GM18498 (cell line): ENCODE measurements around the gene RBBP5.
A peak's percentile ranks its signal among the peaks of the same experiment; 100 is the strongest.
"Not testable (repeated sequence)": the region's sequence is repeated elsewhere in the genome, so short reads cannot be mapped to it uniquely, and the experiment has no call there.

Source experiments
- ATAC-seq: cut with Tn5 transposase; IDR thresholded peaks from one replicate; pipeline ENCODE4 v1.9.1; 2021; ENCODE audit warnings: mild to moderate bottlenecking, moderate library complexity; ENCODE audit not compliant: unreplicated experiment

The RBBP5 gene

GRCh38 chr1:205121660-205122488 is at the start of gene RBBP5:
Gene RBBP5 (minus strand): TSS chr1:205121978. CDS start chr1:205121873, 105 bp downstream.
- ATAC-seq: peak; percentile 91

GRCh38 chr1:205171369-205171768 is 49.6 kb upstream of the RBBP5 start:
- no peak for ATAC-seq

GRCh38 chr1:205170532-205171269 is 48.9 kb upstream of the RBBP5 start:
- ATAC-seq: no peak

- no peak for ATAC-seq
Observed at GRCh38 chr1:205169248-205169647, 47.5 kb upstream of the RBBP5 start.

- ATAC-seq: no peak
Observed at GRCh38 chr1:205168291-205168690, 46.5 kb upstream of the RBBP5 start.

- ATAC-seq: no peak
Observed at GRCh38 chr1:205162301-205162700, 40.5 kb upstream of the RBBP5 start.

GRCh38 chr1:205161076-205161475 is 39.3 kb upstream of the RBBP5 start:
- ATAC-seq: no peak

- ATAC-seq: no peak
Observed at GRCh38 chr1:205158048-205158616, 36.4 kb upstream of the RBBP5 start.

- ATAC-seq: not testable (repeated sequence)
Observed at GRCh38 chr1:205155665-205156377, 34.0 kb upstream of the RBBP5 start.

GRCh38 chr1:205152505-205152904 is 30.7 kb upstream of the RBBP5 start:
- no peak for ATAC-seq

- ATAC-seq: no peak
Observed at GRCh38 chr1:205150651-205151428, 29.1 kb upstream of the RBBP5 start.

- no peak for ATAC-seq
Observed at GRCh38 chr1:205147191-205147835, 25.5 kb upstream of the RBBP5 start.

GRCh38 chr1:205144751-205145150 is 23.0 kb upstream of the RBBP5 start:
- no peak for ATAC-seq

GRCh38 chr1:205144046-205144720 is 22.4 kb upstream of the RBBP5 start:
- no peak for ATAC-seq

- ATAC-seq: no peak
Observed at GRCh38 chr1:205142102-205142469, 20.3 kb upstream of the RBBP5 start.

GRCh38 chr1:205141236-205142101 is 19.7 kb upstream of the RBBP5 start:
- ATAC-seq: peak; percentile 65

- ATAC-seq: no peak
Observed at GRCh38 chr1:205140113-205140512, 18.3 kb upstream of the RBBP5 start.

- ATAC-seq: no peak
Observed at GRCh38 chr1:205137901-205138300, 16.1 kb upstream of the RBBP5 start.
